Sigmoid colon (tissue), 4 donors: Measurements from ENCODE around the gene CDK3.

Source experiments
- EP300 ChIP-seq, 4 donors: sonication (generic); formaldehyde crosslinking; IDR thresholded peaks; one replicate each; pipeline ENCODE4 v1.6.1; 2017; ENCODE audit warnings: antibody characterized with exemption in 4 of 4
- TF ChIP-seq, protein P1 (sequence below), 4 experiments: fragments of 450-650 bp in 3 of 4; fragments of 200-600 bp in 1 of 4; IDR thresholded peaks; one replicate each; pipeline ENCODE4 v1.5.1; 2016 to 2019; ENCODE audit warnings: antibody characterized with exemption in 4 of 4, mild to moderate bottlenecking in 3 of 4, moderate library complexity in 2 of 4

DNA sequence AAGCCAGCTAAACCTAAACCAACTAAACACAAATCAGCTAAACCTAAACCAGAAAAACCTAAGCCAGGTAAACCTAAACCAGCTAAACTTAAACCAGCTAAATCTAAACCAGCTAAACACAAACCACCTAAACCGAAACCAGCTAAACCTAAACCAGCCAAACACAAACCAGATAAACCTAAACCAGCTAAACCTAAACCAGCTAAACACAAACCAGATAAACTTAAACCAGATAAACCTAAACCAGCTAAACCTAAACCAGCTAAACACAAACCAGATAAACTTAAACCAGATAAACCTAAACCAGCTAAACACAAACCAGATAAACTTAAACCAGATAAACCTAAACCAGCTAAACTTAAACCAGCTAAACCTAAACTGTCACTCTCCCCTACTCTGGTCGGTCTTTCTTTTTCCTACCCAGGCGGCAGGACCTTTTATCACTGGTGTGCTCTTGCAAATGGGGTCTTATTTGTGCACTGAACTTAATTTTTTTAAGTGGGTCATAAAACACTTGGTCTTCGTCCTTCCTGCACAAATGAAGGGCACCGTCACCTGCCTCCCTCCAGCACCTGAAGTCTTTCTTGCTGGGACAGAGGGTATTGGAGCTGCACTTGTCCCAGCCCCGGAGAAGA lies 19.3 kb downstream of the CDK3 start:
- no peak for TF ChIP-seq EP300 (IDR thresholded peaks at IDR 0.05)
- TF ChIP-seq, protein P1, sequence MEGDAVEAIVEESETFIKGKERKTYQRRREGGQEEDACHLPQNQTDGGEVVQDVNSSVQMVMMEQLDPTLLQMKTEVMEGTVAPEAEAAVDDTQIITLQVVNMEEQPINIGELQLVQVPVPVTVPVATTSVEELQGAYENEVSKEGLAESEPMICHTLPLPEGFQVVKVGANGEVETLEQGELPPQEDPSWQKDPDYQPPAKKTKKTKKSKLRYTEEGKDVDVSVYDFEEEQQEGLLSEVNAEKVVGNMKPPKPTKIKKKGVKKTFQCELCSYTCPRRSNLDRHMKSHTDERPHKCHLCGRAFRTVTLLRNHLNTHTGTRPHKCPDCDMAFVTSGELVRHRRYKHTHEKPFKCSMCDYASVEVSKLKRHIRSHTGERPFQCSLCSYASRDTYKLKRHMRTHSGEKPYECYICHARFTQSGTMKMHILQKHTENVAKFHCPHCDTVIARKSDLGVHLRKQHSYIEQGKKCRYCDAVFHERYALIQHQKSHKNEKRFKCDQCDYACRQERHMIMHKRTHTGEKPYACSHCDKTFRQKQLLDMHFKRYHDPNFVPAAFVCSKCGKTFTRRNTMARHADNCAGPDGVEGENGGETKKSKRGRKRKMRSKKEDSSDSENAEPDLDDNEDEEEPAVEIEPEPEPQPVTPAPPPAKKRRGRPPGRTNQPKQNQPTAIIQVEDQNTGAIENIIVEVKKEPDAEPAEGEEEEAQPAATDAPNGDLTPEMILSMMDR (IDR thresholded peaks at IDR 0.05) = no peak
